Stomach (tissue), 9 donors: Measurements from ENCODE around the gene MLLT11. TPM values are rescaled to one million over a fixed set of nuclear protein-coding genes. Genes with fewer than 3 reads are reported as not detected.
"Not testable (repeated sequence)": the region's sequence is repeated elsewhere in the genome, so short reads cannot be mapped to it uniquely, and the experiment has no call there.

Experiments
- DNase-seq, 2 donors: peaks; one replicate each; pipeline versions ENCODE4 v3.0.0 to v3.0.0-alpha.2; 2013 to 2019
- H3K27ac ChIP-seq, 5 donors: fragments of 200-600 bp in 4 of 5; sonication (generic) in 4 of 5; one replicate each; pipeline ENCODE4 v1.5.1; 2013 to 2019; ENCODE audit warnings: mild to moderate bottlenecking in 1 of 5, moderate library complexity in 1 of 5
- H3K27me3 ChIP-seq, 3 donors: fragments of 200-600 bp; sonication (generic); one replicate each; pipeline ENCODE4 v1.5.1; 2017 to 2019; ENCODE audit warnings: mixed run types in 1 of 3
- H3K36me3 ChIP-seq, 4 donors: fragments of 200-600 bp; sonication (generic); 1 replicate in 3 of 4; 2 replicates in 1 of 4; pipeline ENCODE4 v1.5.1; 2016 to 2019
- H3K4me1 ChIP-seq, 4 donors: fragments of 200-600 bp; sonication (generic); one replicate each; pipeline ENCODE4 v1.5.1; 2016 to 2019
- H3K4me3 ChIP-seq, 4 donors: fragments of 200-600 bp; sonication (generic) in 3 of 4; one replicate each; pipeline ENCODE4 v1.5.1; 2016 to 2019; ENCODE audit warnings: mild to moderate bottlenecking in 1 of 4
- H3K9me3 ChIP-seq, 4 donors: fragments of 200-600 bp; sonication (generic); one replicate each; pipeline ENCODE4 v1.5.1; 2016 to 2019
- EP300 ChIP-seq: sonication (generic); formaldehyde crosslinking; IDR thresholded peaks from one replicate; pipeline ENCODE4 v1.6.1; 2017; ENCODE audit warnings: antibody characterized with exemption
- POLR2A ChIP-seq, 4 donors: fragments of 450-650 bp; IDR thresholded peaks; one replicate each; pipeline ENCODE4 v1.6.1; 2016; ENCODE audit warnings: antibody characterized with exemption in 4 of 4, control low read depth in 2 of 4, mild to moderate bottlenecking in 1 of 4, moderate library complexity in 1 of 4
- POLR2AphosphoS5 ChIP-seq, 3 donors: sonication (generic); formaldehyde crosslinking; IDR thresholded peaks; one replicate each; pipeline ENCODE4 v1.6.1; 2016; ENCODE audit warnings: antibody characterized with exemption in 3 of 3
- WGBS, 5 donors: extraction: QIAGEN DNeasy Blood & Tissue Kit in 3 of 5; methylation state at CpG; one replicate each; pipeline versions ENCODE4 v1.1.5 to v1.1.7; 2013 to 2018; 5-methylcytosine and 5-hydroxymethylcytosine counted together
- intact Hi-C: fragments of 100-400 bp; cut with DNase I; formaldehyde crosslinking; loops from one replicate; pipeline ENCODE4 v1.15.1; 2023; ENCODE audit warnings: low total_unique reads
- polyA plus RNA-seq, 3 donors: library from polyadenylated mRNA; stranded (reverse); fragments of 200-250 nt; gene quantifications; one replicate each; pipeline ENCODE4 v1.2.3, GENCODE V29; 2013
- total RNA-seq, 5 donors: library from RNA; depleted of rRNA; stranded (reverse); fragments of >200 nt; gene quantifications; one replicate each; pipeline versions ENCODE4 v1.1.0 to v1.2.3, GENCODE V29; 2014 to 2016
- TF ChIP-seq, protein P1 (sequence below), 7 experiments: fragments of 450-650 bp in 4 of 7; fragments of 200-600 bp in 3 of 7; sonication (generic) in 3 of 7; IDR thresholded peaks; one replicate each; pipeline ENCODE4 v1.5.1; 2016 to 2019; ENCODE audit warnings: antibody characterized with exemption in 7 of 7, control low read depth in 2 of 7, mild to moderate bottlenecking in 1 of 7
- donor health status: healthy with polysubstance abuse.
- donor health status: Bipolar disorder and iron deficiency.
- donor health status: healthy.

The MLLT11 gene
- total and polyA plus RNA-seq, 8 donors: 0.72 to 14.0 (median 1.9) TPM; not detected in 2

DNA sequence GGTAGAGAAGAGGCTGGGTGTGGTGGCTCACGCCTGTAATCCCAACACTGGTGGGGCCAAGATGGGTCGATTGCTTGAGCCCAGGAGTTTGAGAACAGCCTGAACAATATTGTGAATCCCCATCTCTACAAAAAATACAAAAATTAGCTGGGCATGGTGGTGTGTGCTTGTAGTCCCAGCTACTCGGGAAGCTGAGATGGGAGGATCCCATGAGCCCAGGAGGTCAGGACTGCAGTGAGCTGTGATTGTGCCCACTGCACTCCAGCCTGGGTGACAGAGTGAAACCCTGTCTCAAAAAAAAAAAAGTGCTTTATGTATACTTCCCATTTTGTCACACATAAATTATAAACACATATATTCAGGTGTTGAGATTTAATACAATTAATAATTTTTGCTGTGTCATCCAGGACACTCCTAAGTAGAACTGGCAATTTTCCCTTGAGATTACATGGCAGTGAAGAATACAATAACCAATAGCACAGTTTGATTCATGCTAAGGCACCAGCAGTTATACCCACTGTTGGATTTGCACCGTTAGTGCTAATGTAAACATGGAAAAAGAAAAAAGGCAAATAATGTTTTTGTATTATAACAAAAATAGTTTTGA is 25.9 kb downstream of the MLLT11 start:
- H3K4me1 ChIP-seq: peaks cover 0 to 3% (median 0%) of the 10 kb centered on the region in 4 donors
- no peaks in the 10 kb centered on the region for H3K27me3 ChIP-seq
- DNase-seq: no peak
- intact Hi-C loops: no loop called here
- TF ChIP-seq POLR2A (IDR thresholded peaks at IDR 0.05) (no peak), EP300 (no peak)
- no peak overlapping the region for H3K4me3 ChIP-seq
- H3K36me3 ChIP-seq: peaks cover 0 to 21% (median 14%) of the 10 kb centered on the region in 4 donors
- 67 to 73% (median 70%) methylated on average over 4 of the region's 4 CpGs for WGBS, 5 donors
- H3K9me3 ChIP-seq: no peaks in the 10 kb centered on the region
- no peak overlapping the region for H3K27ac ChIP-seq

DNA sequence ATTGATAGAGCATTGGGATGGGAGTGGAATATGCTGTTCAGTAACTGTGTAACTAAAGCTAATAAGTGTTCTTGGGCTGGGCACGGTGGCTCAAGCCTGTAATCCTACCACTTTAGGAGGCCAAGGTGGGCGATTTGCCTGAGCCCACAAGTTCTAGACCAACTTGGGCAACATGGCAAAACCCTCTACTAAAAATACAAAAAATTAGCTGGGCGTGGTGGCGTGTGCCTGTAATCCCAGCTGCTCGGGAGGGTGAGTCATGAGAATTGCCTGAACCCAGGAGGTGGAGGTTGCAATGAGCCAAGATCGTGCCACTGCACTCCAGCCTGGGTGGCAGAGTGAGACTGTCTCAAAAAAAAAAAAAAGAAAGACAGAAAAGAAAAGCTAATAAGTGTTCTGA is 37.2 kb downstream of the MLLT11 start:
- H3K9me3 ChIP-seq, H3K4me1 ChIP-seq, H3K27ac ChIP-seq, H3K4me3 ChIP-seq, DNase-seq, H3K27me3 ChIP-seq: not testable (repeated sequence)
- intact Hi-C loops: loop anchor here (10.0 kb wide), 1 partner anchor 57 kb away; the partner anchor contains the start of gene TNFAIP8L2
- 75 to 86% (median 81%) methylated on average over 6 of the region's 6 CpGs for WGBS, 5 donors
- H3K36me3 ChIP-seq: peaks cover 0 to 38% (median 26%) of the 10 kb centered on the region in 4 donors

DNA sequence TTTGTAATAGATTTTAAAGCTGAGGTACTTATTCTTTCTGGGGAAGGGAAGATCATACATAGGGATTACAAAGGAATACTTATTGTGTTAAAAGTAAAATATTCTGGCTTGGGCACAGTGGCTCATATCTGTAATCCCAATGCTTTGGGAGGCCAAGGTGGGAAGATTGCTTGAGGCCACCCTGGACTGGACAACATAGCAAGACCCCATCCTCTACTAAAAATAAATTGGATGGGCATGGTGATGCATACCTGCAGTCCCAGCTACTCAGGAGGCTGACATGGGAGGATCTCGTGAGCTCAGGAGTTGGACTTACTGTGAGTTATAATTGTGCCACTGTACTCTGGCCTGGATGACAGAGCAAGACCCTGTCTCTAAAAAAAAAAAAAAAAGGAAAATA is 37.9 kb downstream of the MLLT11 start:
- intact Hi-C loops: loop anchor here (10.0 kb wide), 1 partner anchor 57 kb away; the partner anchor contains the start of gene TNFAIP8L2
- Histone ChIP-seq H3K4me3 (no peak overlapping the region), H3K36me3 (peaks cover 0 to 38% (median 28%) of the 10 kb centered on the region in 4 donors), H3K4me1 (no peaks in the 10 kb centered on the region), H3K27me3 (no peaks in the 10 kb centered on the region), H3K9me3 (no peaks in the 10 kb centered on the region), H3K27ac (no peak overlapping the region)
- 49 to 84% (median 75%) methylated on average over 1 of the region's 1 CpG for WGBS, 5 donors
- TF ChIP-seq POLR2AphosphoS5 (IDR thresholded peaks at IDR 0.05) (no peak), POLR2A (IDR thresholded peaks at IDR 0.05) (no peak)
- TF ChIP-seq, protein P1, sequence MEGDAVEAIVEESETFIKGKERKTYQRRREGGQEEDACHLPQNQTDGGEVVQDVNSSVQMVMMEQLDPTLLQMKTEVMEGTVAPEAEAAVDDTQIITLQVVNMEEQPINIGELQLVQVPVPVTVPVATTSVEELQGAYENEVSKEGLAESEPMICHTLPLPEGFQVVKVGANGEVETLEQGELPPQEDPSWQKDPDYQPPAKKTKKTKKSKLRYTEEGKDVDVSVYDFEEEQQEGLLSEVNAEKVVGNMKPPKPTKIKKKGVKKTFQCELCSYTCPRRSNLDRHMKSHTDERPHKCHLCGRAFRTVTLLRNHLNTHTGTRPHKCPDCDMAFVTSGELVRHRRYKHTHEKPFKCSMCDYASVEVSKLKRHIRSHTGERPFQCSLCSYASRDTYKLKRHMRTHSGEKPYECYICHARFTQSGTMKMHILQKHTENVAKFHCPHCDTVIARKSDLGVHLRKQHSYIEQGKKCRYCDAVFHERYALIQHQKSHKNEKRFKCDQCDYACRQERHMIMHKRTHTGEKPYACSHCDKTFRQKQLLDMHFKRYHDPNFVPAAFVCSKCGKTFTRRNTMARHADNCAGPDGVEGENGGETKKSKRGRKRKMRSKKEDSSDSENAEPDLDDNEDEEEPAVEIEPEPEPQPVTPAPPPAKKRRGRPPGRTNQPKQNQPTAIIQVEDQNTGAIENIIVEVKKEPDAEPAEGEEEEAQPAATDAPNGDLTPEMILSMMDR (IDR thresholded peaks at IDR 0.05): no peak
- DNase-seq: no peak

DNA sequence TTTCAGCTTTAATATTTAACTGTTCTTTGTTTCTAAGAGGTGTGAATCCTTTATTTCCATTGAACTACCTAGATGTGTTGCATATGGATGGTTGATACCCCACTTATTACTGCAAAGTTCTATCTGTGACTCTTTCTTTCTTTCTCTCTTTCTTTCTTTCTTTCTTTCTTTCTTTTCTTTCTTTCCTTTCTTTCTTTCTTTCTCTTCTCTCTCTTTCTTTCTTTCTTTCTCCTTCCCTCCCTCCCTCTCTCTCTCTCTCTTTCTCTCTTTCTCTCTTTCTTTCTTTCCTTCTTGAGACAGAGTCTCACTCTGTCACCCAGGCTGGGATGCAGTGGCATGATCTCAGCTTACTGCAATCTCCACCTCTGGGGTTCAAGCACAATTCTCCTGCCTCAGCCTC is 44.4 kb downstream of the MLLT11 start:
- Histone ChIP-seq H3K9me3 (no peaks in the 10 kb centered on the region), H3K27me3 (no peaks in the 10 kb centered on the region), H3K27ac (no peak overlapping the region), H3K4me3 (no peak overlapping the region), H3K4me1 (no peaks in the 10 kb centered on the region), H3K36me3 (peaks cover 12 to 67% (median 58%) of the 10 kb centered on the region in 4 donors)
- DNase-seq: no peak
- intact Hi-C loops: no loop called here
- TF ChIP-seq EP300: no peak
- TF ChIP-seq, protein P1 (IDR thresholded peaks at IDR 0.05): no peak
- no peak for TF ChIP-seq POLR2AphosphoS5 (IDR thresholded peaks at IDR 0.05)
- TF ChIP-seq POLR2A (IDR thresholded peaks at IDR 0.05): no peak

DNA sequence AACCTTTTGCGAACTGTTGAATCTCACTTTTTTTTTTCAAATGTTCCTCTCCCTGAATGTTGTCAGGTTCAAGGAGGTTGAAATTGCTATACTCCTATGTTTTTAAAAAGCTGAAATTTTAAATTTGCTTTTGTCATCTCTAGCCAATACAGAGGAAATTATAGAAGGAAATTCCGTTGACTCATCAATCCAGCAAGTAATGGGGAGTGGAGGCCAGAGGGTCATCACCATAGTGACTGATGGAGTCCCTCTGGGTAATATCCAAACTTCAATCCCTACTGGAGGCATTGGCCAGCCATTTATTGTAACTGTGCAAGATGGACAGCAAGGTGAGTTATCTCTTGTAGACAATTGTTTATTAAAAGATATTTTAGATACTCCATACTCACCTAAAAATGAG is 46.7 kb downstream of the MLLT11 start:
- H3K27me3 ChIP-seq: no peaks in the 10 kb centered on the region
- H3K4me3 ChIP-seq: no peak overlapping the region
- DNase-seq: peak in 1 of 2 donors; percentile 7
- no peak for TF ChIP-seq POLR2AphosphoS5 (IDR thresholded peaks at IDR 0.05)
- no peak for TF ChIP-seq POLR2A (IDR thresholded peaks at IDR 0.05)
- TF ChIP-seq EP300: no peak
- 59 to 75% (median 70%) methylated on average over 2 of the region's 2 CpGs for WGBS, 5 donors
- no peaks in the 10 kb centered on the region for H3K4me1 ChIP-seq
- intact Hi-C loops: no loop called here
- H3K36me3 ChIP-seq: peaks cover 12 to 74% (median 65%) of the 10 kb centered on the region in 4 donors
- no peak overlapping the region for H3K27ac ChIP-seq
- no peaks in the 10 kb centered on the region for H3K9me3 ChIP-seq

DNA sequence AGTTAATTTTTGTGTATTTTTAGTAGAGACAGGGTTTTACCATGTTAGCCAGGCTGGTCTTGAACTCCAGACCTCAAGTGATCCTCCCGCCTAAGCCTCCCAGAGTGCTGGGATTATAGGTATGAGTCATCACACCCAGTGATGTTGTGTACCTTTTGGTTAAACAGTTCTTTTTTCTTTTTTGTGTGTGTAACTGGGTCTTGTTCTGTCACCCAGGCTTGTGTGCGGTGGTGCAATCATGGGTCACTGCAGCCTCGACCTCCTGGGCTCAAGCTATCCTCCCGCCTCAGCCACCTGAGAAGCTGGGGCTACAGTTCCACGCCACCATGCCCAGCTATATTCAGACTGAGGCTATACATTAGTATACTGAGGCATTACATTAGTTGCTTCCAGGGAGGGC is 48.1 kb downstream of the MLLT11 start:
- H3K9me3 ChIP-seq: no peaks in the 10 kb centered on the region
- H3K27ac ChIP-seq: no peak overlapping the region
- TF ChIP-seq POLR2A (IDR thresholded peaks at IDR 0.05) (no peak), EP300 (no peak), POLR2AphosphoS5 (IDR thresholded peaks at IDR 0.05) (no peak)
- TF ChIP-seq, protein P1 (IDR thresholded peaks at IDR 0.05): no peak
- H3K27me3 ChIP-seq: no peaks in the 10 kb centered on the region
- intact Hi-C loops: no loop called here
- H3K4me1 ChIP-seq: no peaks in the 10 kb centered on the region
- no peak for DNase-seq
- no peak overlapping the region for H3K4me3 ChIP-seq
- H3K36me3 ChIP-seq: peaks cover 12 to 68% (median 60%) of the 10 kb centered on the region in 4 donors
- 90 to 94% (median 93%) methylated on average over 5 of the region's 5 CpGs for WGBS, 5 donors
